Panc1 (cell line): Measurements from ENCODE around the gene PTGFRN.

Experiments
- CTCF ChIP-seq: fragments of 450-650 bp; IDR thresholded peaks from 2 replicates; pipeline ENCODE4 v1.5.1; 2017; ENCODE audit warnings: mild to moderate bottlenecking
- SIN3A ChIP-seq: IDR thresholded peaks from 2 replicates; pipeline ENCODE4 v1.6.1; 2012; ENCODE audit warnings: low read depth, mild to moderate bottlenecking, low read length, moderate library complexity, borderline replicate concordance; ENCODE audit not compliant: insufficient read depth

- no peak for TF ChIP-seq CTCF
- TF ChIP-seq SIN3A: no peak
Observed at GRCh38 chr1:116971258-116971860, 61.6 kb downstream of the PTGFRN start.
